Measurements from ENCODE around the gene ENTPD8.
"Not testable (repeated sequence)": the region's sequence is repeated elsewhere in the genome, so short reads cannot be mapped to it uniquely, and the experiment has no call there.

The ENTPD8 gene

GRCh38 chr9:137416006-137416562, 25.1 kb downstream of the ENTPD8 start:
- H3K4me3 ChIP-seq (ENCODE audit: low read length): no peak overlapping the region
- TF ChIP-seq CTCF (IDR thresholded peaks at IDR 0.05; ENCODE audit: insufficient read depth, low read depth, low read length, missing control alignments): no peak
- no peak for DNase-seq (ENCODE audit: low read depth)

- no peak for TF ChIP-seq CTCF (IDR thresholded peaks at IDR 0.05; ENCODE audit: insufficient read depth, low read depth, low read length, missing control alignments)
- DNase-seq (ENCODE audit: low read depth): no peak
- H3K4me3 ChIP-seq (ENCODE audit: low read length): no peak overlapping the region
These were observed 25.7 kb downstream of the ENTPD8 start for GRCh38 chr9:137415451-137415850.

- TF ChIP-seq CTCF (IDR thresholded peaks at IDR 0.05; ENCODE audit: insufficient read depth, low read depth, low read length, missing control alignments): no peak
- no peak overlapping the region for H3K4me3 ChIP-seq (ENCODE audit: low read length)
- no peak for DNase-seq (ENCODE audit: low read depth)
These were observed 28.7 kb downstream of the ENTPD8 start for GRCh38 chr9:137412431-137412830.

GRCh38 chr9:137411645-137412380, 29.3 kb downstream of the ENTPD8 start:
- H3K4me3 ChIP-seq (ENCODE audit: low read length): no peak overlapping the region
- peak; percentile 85 for DNase-seq (ENCODE audit: low read depth)
- no peak for TF ChIP-seq CTCF (IDR thresholded peaks at IDR 0.05; ENCODE audit: insufficient read depth, low read depth, low read length, missing control alignments)

GRCh38 chr9:137411260-137411644, 29.9 kb downstream of the ENTPD8 start:
- no peak for DNase-seq (ENCODE audit: low read depth)
- TF ChIP-seq CTCF (IDR thresholded peaks at IDR 0.05; ENCODE audit: insufficient read depth, low read depth, low read length, missing control alignments): no peak
- H3K4me3 ChIP-seq (ENCODE audit: low read length): no peak overlapping the region

GRCh38 chr9:137410891-137411249, 30.3 kb downstream of the ENTPD8 start:
- no peak for TF ChIP-seq CTCF (IDR thresholded peaks at IDR 0.05; ENCODE audit: insufficient read depth, low read depth, low read length, missing control alignments)
- no peak overlapping the region for H3K4me3 ChIP-seq (ENCODE audit: low read length)
- no peak for DNase-seq (ENCODE audit: low read depth)

- DNase-seq (ENCODE audit: low read depth); H3K4me3 ChIP-seq (ENCODE audit: low read length): not testable (repeated sequence)
These were observed 30.8 kb downstream of the ENTPD8 start for GRCh38 chr9:137410236-137410890.
